Keratinocyte (primary cell): ENCODE data around the gene SGCB. TPM values are rescaled to one million over a fixed set of nuclear protein-coding genes. Genes with fewer than 3 reads are reported as not detected.

Experiments
- DNase-seq: peaks from one replicate; pipeline ENCODE4 v3.0.0-alpha.2; 2011; ENCODE audit warnings: low read depth, missing footprints, low spot score
- FAIRE-seq: peaks from 2 replicates; lab custom pipeline; 2011; peaks lifted over from hg19 to GRCh38; lab: Jason Lieb, UNC
- H2AFZ ChIP-seq: 2 replicates; pipeline ENCODE4 v1.6.0; 2012; ENCODE audit warnings: low read length, control low read depth, inconsistent platforms; ENCODE audit not compliant: control insufficient read depth
- H3K27ac ChIP-seq: 2 replicates; pipeline ENCODE4 v1.5.1; 2011; ENCODE audit warnings: low read length; ENCODE audit not compliant: control insufficient read depth, insufficient read depth
- H3K27me3 ChIP-seq: 3 replicates; pipeline ENCODE4 v1.6.0; 2011; ENCODE audit warnings: low read length; ENCODE audit not compliant: control insufficient read depth, insufficient read depth; ENCODE audit errors: extremely low read depth
- H3K36me3 ChIP-seq, 2 experiments: 2 replicates in 1 of 2; 3 replicates in 1 of 2; pipeline ENCODE4 v1.5.1; 2011; ENCODE audit warnings: low read length in 2 of 2, mild to moderate bottlenecking in 1 of 2; ENCODE audit not compliant: control insufficient read depth in 2 of 2, insufficient read depth in 2 of 2; ENCODE audit errors: extremely low read depth in 1 of 2
- H3K4me1 ChIP-seq: 3 replicates; pipeline ENCODE4 v1.5.1; 2011; ENCODE audit warnings: low read length; ENCODE audit not compliant: control insufficient read depth, insufficient read depth; ENCODE audit errors: extremely low read depth
- H3K4me2 ChIP-seq: 3 replicates; pipeline ENCODE4 v1.6.0; 2011; ENCODE audit warnings: low read depth, low read length; ENCODE audit not compliant: control insufficient read depth, insufficient read depth; ENCODE audit errors: extremely low read depth
- H3K4me3 ChIP-seq, 3 experiments: fragments of 200-600 bp in 1 of 3; sonication (generic) in 1 of 3; 2 replicates in 2 of 3; 3 replicates in 1 of 3; pipeline ENCODE4 v1.5.1; 2011 to 2016; ENCODE audit warnings: low read length in 3 of 3, mild to moderate bottlenecking in 3 of 3, control low read depth in 2 of 3, inconsistent platforms in 1 of 3, low read depth in 1 of 3, mixed read lengths in 1 of 3, mixed run types in 1 of 3, moderate library complexity in 1 of 3; ENCODE audit not compliant: control insufficient read depth in 2 of 3, insufficient read depth in 2 of 3; ENCODE audit errors: extremely low read depth in 1 of 3
- H3K79me2 ChIP-seq: 2 replicates; pipeline ENCODE4 v1.6.0; 2012; ENCODE audit warnings: low read length; ENCODE audit not compliant: control insufficient read depth, insufficient read depth
- H3K9ac ChIP-seq: 3 replicates; pipeline ENCODE4 v1.6.0; 2011; ENCODE audit warnings: low read length; ENCODE audit not compliant: control insufficient read depth, insufficient read depth; ENCODE audit errors: extremely low read depth
- H3K9me1 ChIP-seq: 3 replicates; pipeline ENCODE4 v1.6.0; 2011; ENCODE audit warnings: low read length; ENCODE audit not compliant: control insufficient read depth, insufficient read depth; ENCODE audit errors: extremely low read depth
- H3K9me3 ChIP-seq: 2 replicates; pipeline ENCODE4 v1.5.1; 2012; ENCODE audit warnings: low read depth, low read length; ENCODE audit not compliant: control insufficient read depth
- H4K20me1 ChIP-seq: 3 replicates; pipeline ENCODE4 v1.6.0; 2011; ENCODE audit warnings: low read length; ENCODE audit not compliant: control insufficient read depth, insufficient read depth; ENCODE audit errors: extremely low read depth
- EZH2 ChIP-seq: IDR thresholded peaks from one replicate; pipeline ENCODE4 v1.6.1; 2012; ENCODE audit warnings: inconsistent platforms, mild to moderate bottlenecking, low read length, moderate library complexity
- dilution Hi-C: fragments of 300-500 bp; cut with MboI; formaldehyde crosslinking; loops from one replicate; pipeline ENCODE4 v1.7.0; 2020; ENCODE audit warnings: low sequenced_read_pairs; ENCODE audit not compliant: extremely low pct_ligation_motif_present
- polyA plus RNA-seq, 5 experiments: library from polyadenylated mRNA; depleted of rRNA in 3 of 5; stranded (reverse) in 3 of 5; stranded (forward) in 1 of 5; unstranded in 1 of 5; fragments of >200 nt; gene quantifications; 1 replicate in 1 of 5; 2 replicates in 3 of 5; 3 replicates in 1 of 5; pipeline versions ENCODE4 v1.2.1 to v1.2.3, GENCODE V29; 2011 to 2012; ENCODE audit warnings: missing spikeins in 2 of 5, low read depth in 1 of 5, low replicate concordance in 1 of 5
- TF ChIP-seq, protein P1 (sequence below), 3 experiments: IDR thresholded peaks in 1 of 3; conservative IDR thresholded peaks in 1 of 3; optimal IDR thresholded peaks in 1 of 3; 2 replicates in 2 of 3; 3 replicates in 1 of 3; pipeline versions ENCODE3 to v1.5.1; 2011; ENCODE audit warnings: low read length in 3 of 3, mild to moderate bottlenecking in 3 of 3, moderate library complexity in 2 of 3, control low read depth in 1 of 3, inconsistent platforms in 1 of 3; ENCODE audit not compliant: insufficient read depth in 2 of 3; ENCODE audit errors: extremely low read depth in 1 of 3

Gene SGCB
- polyA plus RNA-seq, 1 donor (not counting 4 experiments of a cell fraction or from before 2014, with no cell fraction given) = 18.3 TPM

GRCh38 chr4:52069571-52069970 is 31.5 kb upstream of the SGCB start:
- dilution Hi-C loops = no loop called here
- no peaks in the 10 kb centered on the region for H3K9me3 ChIP-seq
- no peaks in the 10 kb centered on the region for H3K9me1 ChIP-seq
- H3K27me3 ChIP-seq = no peaks in the 10 kb centered on the region
- H3K4me2 ChIP-seq = no peak overlapping the region
- FAIRE-seq (no peak), DNase-seq (no peak)
- no peak overlapping the region for H3K27ac ChIP-seq
- no peaks in the 10 kb centered on the region for H4K20me1 ChIP-seq
- TF ChIP-seq EZH2 = no peak
- TF ChIP-seq, protein P1, sequence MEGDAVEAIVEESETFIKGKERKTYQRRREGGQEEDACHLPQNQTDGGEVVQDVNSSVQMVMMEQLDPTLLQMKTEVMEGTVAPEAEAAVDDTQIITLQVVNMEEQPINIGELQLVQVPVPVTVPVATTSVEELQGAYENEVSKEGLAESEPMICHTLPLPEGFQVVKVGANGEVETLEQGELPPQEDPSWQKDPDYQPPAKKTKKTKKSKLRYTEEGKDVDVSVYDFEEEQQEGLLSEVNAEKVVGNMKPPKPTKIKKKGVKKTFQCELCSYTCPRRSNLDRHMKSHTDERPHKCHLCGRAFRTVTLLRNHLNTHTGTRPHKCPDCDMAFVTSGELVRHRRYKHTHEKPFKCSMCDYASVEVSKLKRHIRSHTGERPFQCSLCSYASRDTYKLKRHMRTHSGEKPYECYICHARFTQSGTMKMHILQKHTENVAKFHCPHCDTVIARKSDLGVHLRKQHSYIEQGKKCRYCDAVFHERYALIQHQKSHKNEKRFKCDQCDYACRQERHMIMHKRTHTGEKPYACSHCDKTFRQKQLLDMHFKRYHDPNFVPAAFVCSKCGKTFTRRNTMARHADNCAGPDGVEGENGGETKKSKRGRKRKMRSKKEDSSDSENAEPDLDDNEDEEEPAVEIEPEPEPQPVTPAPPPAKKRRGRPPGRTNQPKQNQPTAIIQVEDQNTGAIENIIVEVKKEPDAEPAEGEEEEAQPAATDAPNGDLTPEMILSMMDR (optimal IDR thresholded peaks at IDR 0.05 in 1 of 3, IDR thresholded peaks at IDR 0.05 in 1 of 3, conservative IDR thresholded peaks at IDR 0.05 in 1 of 3; ENCODE audit: extremely low read depth in 1 of 3, insufficient read depth in 2 of 3, low read length in 3 of 3) = no peak
- no peak overlapping the region for H2AFZ ChIP-seq
- no peak overlapping the region for H3K9ac ChIP-seq
- H3K36me3 ChIP-seq = no peaks in the 10 kb centered on the region
- H3K79me2 ChIP-seq = no peaks in the 10 kb centered on the region
- H3K4me1 ChIP-seq = no peaks in the 10 kb centered on the region
- H3K4me3 ChIP-seq = no peak overlapping the region

- TF ChIP-seq, protein P1 (optimal IDR thresholded peaks at IDR 0.05 in 1 of 3, IDR thresholded peaks at IDR 0.05 in 1 of 3, conservative IDR thresholded peaks at IDR 0.05 in 1 of 3; ENCODE audit: extremely low read depth in 1 of 3, insufficient read depth in 2 of 3, low read length in 3 of 3) = no peak
- TF ChIP-seq EZH2 = no peak
- no peaks in the 10 kb centered on the region for H3K27me3 ChIP-seq
- H2AFZ ChIP-seq = peak overlapping the region; percentile 5
- no peaks in the 10 kb centered on the region for H3K79me2 ChIP-seq
- H3K27ac ChIP-seq = no peak overlapping the region
- no peaks in the 10 kb centered on the region for H3K9me1 ChIP-seq
- H3K4me1 ChIP-seq = peaks cover 21% of the 10 kb centered on the region
- peak; percentile 46 for DNase-seq
- dilution Hi-C loops = no loop called here
- peak; percentile 97 for FAIRE-seq
- no peaks in the 10 kb centered on the region for H3K9me3 ChIP-seq
- no peak overlapping the region for H3K9ac ChIP-seq
- no peaks in the 10 kb centered on the region for H3K36me3 ChIP-seq
- H4K20me1 ChIP-seq = no peaks in the 10 kb centered on the region
- peak overlapping the region; percentile 22 for H3K4me2 ChIP-seq
- H3K4me3 ChIP-seq = no peak overlapping the region
These were observed 21.3 kb upstream of the SGCB start for GRCh38 chr4:52059372-52059771.
